ENCODE data around the gene DCDC2B. TPM values are rescaled to one million over a fixed set of nuclear protein-coding genes. Genes with fewer than 3 reads are reported as not detected.

Gene DCDC2B
- total and polyA plus RNA-seq, 9 donors: 0.05 to 13.3 (median 0.30) TPM; not detected in 4

DNA sequence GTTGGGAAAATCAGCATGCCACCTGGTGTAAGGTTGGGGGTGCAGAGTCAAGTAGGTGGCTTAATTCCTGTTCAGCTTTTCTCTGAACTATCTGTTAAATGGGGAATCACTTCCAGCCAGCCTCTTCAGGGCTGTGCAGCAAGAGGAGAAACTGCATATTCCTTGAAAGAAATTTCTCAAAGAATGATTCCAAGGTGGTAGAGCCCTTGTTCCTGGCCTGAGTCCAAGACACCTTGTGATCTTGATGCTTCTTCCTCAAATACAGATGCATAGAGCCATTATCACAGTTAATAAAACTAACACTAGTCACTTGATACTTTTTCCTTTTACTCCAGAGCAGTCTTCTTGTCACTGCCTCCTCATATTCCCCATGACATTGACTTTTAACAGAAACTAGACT is 24.2 kb upstream of the DCDC2B start:
- TF ChIP-seq CTCF (IDR thresholded peaks at IDR 0.05) (no peak), POLR2A (IDR thresholded peaks at IDR 0.05) (no peak), EP300 (IDR thresholded peaks at IDR 0.05) (no peak)
- Histone ChIP-seq H3K4me1 (ENCODE audit: insufficient read depth) (peaks cover 11% of the 10 kb centered on the region), H3K9me3 (no peaks in the 10 kb centered on the region), H3K27ac (no peak overlapping the region), H3K36me3 (no peaks in the 10 kb centered on the region), H3K27me3 (no peaks in the 10 kb centered on the region), H3K4me3 (no peak overlapping the region)
- intact Hi-C loops (cut with DNase I): loop anchor here in 1 of 4 donors (5.0 kb wide), 1 partner anchor 47 kb away; no protein-coding TSS in a partner anchor
- no peak for DNase-seq

GRCh38 chr1:32186077-32186476 is 22.8 kb upstream of the DCDC2B start:
- WGBS, 3 donors: 88 to 90% (median 89%) methylated on average over 2 of the region's 2 CpGs
- Histone ChIP-seq H3K27me3 (no peaks in the 10 kb centered on the region), H3K36me3 (no peaks in the 10 kb centered on the region), H3K4me3 (no peak overlapping the region), H3K9me3 (no peaks in the 10 kb centered on the region), H3K27ac (no peak overlapping the region), H3K4me1 (ENCODE audit: insufficient read depth) (peaks cover 7% of the 10 kb centered on the region)
- no peak for DNase-seq
- intact Hi-C loops (cut with DNase I): loop anchor here in 1 of 4 donors (5.0 kb wide), 1 partner anchor 49 kb away; no protein-coding TSS in a partner anchor
- TF ChIP-seq EP300 (IDR thresholded peaks at IDR 0.05) (no peak), CTCF (IDR thresholded peaks at IDR 0.05) (no peak), POLR2A (IDR thresholded peaks at IDR 0.05) (no peak)

DNA sequence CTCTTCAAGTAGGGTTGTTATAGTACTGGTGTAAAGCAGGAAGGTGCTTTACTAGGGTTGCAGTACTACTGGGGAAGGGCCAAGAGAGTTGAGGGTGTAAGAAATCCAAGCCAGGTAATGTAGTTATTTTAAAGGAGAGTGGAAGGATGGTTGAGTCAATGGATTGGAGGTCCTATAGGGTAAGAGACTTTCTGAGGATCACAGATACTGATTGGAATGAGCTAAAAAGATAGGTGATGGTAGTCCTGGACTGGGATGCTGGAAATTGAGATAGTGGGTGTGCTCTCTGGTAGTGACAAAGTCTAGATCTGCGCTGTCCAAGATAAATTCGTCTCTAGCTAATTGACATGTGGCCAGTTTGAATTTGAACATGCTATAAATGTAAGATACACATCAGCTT is 22.4 kb upstream of the DCDC2B start:
- H3K4me1 ChIP-seq (ENCODE audit: insufficient read depth): peaks cover 3% of the 10 kb centered on the region
- H3K27ac ChIP-seq: no peak overlapping the region
- no peak for DNase-seq
- 90 to 94% (median 91%) methylated on average over 2 of the region's 2 CpGs for WGBS, 3 donors
- no peak for TF ChIP-seq EP300 (IDR thresholded peaks at IDR 0.05)
- TF ChIP-seq POLR2A (IDR thresholded peaks at IDR 0.05): no peak
- intact Hi-C loops (cut with DNase I): loop anchor here in 1 of 4 donors (5.0 kb wide), 1 partner anchor 49 kb away; no protein-coding TSS in a partner anchor
- no peaks in the 10 kb centered on the region for H3K9me3 ChIP-seq
- H3K4me3 ChIP-seq: no peak overlapping the region
- H3K27me3 ChIP-seq: no peaks in the 10 kb centered on the region
- no peaks in the 10 kb centered on the region for H3K36me3 ChIP-seq

GRCh38 chr1:32187850-32188249 is 21.0 kb upstream of the DCDC2B start:
- TF ChIP-seq EP300 (IDR thresholded peaks at IDR 0.05) (no peak), CTCF (IDR thresholded peaks at IDR 0.05) (no peak), POLR2A (IDR thresholded peaks at IDR 0.05) (no peak)
- intact Hi-C loops (cut with DNase I): loop anchor here in 1 of 4 donors (5.0 kb wide), 1 partner anchor 51 kb away; no protein-coding TSS in a partner anchor
- WGBS, 3 donors: 91 to 96% (median 94%) methylated on average over 9 of the region's 9 CpGs
- Histone ChIP-seq H3K4me3 (no peak overlapping the region), H3K27me3 (no peaks in the 10 kb centered on the region), H3K4me1 (ENCODE audit: insufficient read depth) (peaks cover 1% of the 10 kb centered on the region), H3K36me3 (no peaks in the 10 kb centered on the region), H3K27ac (no peak overlapping the region), H3K9me3 (no peaks in the 10 kb centered on the region)
- DNase-seq: no peak

- no peaks in the 10 kb centered on the region for H3K27me3 ChIP-seq
- TF ChIP-seq POLR2A (IDR thresholded peaks at IDR 0.05) (no peak), EP300 (IDR thresholded peaks at IDR 0.05) (no peak), CTCF (IDR thresholded peaks at IDR 0.05) (no peak)
- WGBS, 3 donors: 76 to 90% (median 90%) methylated on average over 8 of the region's 8 CpGs
- H3K4me3 ChIP-seq: no peak overlapping the region
- H3K4me1 ChIP-seq (ENCODE audit: insufficient read depth): no peaks in the 10 kb centered on the region
- H3K9me3 ChIP-seq: no peaks in the 10 kb centered on the region
- DNase-seq: peak in 1 of 5 donors; percentile 23
- H3K36me3 ChIP-seq: no peaks in the 10 kb centered on the region
- intact Hi-C loops (cut with DNase I): no loop called here
- no peak overlapping the region for H3K27ac ChIP-seq
Observed at GRCh38 chr1:32192220-32192948, 16.5 kb upstream of the DCDC2B start.

Data from ovary (tissue), 9 donors.